ENCODE data around the gene NFIB.

Gene NFIB

DNA sequence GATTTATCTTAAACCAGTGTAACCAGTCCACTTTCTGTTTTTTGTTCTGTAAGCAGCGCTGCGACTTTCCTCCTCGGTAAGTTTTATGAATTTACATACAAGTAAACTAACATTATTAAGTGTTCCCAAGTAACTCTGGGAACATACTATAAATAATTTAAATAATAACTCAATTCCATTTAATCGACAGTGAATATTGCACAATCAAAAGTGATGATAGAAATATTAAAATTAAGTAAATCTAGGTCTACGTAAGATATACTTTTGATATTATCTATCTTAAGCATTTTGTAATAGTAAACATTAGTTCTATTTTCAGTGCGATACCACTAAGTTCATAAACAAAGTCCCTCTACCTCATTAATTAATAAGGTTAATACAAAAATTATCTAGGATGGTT lies 7.8 kb downstream of the NFIB start:
- TF ChIP-seq, protein P1, sequence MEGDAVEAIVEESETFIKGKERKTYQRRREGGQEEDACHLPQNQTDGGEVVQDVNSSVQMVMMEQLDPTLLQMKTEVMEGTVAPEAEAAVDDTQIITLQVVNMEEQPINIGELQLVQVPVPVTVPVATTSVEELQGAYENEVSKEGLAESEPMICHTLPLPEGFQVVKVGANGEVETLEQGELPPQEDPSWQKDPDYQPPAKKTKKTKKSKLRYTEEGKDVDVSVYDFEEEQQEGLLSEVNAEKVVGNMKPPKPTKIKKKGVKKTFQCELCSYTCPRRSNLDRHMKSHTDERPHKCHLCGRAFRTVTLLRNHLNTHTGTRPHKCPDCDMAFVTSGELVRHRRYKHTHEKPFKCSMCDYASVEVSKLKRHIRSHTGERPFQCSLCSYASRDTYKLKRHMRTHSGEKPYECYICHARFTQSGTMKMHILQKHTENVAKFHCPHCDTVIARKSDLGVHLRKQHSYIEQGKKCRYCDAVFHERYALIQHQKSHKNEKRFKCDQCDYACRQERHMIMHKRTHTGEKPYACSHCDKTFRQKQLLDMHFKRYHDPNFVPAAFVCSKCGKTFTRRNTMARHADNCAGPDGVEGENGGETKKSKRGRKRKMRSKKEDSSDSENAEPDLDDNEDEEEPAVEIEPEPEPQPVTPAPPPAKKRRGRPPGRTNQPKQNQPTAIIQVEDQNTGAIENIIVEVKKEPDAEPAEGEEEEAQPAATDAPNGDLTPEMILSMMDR (IDR thresholded peaks at IDR 0.05; ENCODE audit: low read depth, low read length, missing control alignments), result no peak
- DNase-seq (ENCODE audit: extremely low read depth, low read depth), result no peak
- no peak overlapping the region for H3K4me3 ChIP-seq (replicated peaks; ENCODE audit: low read depth, low read length)

DNA sequence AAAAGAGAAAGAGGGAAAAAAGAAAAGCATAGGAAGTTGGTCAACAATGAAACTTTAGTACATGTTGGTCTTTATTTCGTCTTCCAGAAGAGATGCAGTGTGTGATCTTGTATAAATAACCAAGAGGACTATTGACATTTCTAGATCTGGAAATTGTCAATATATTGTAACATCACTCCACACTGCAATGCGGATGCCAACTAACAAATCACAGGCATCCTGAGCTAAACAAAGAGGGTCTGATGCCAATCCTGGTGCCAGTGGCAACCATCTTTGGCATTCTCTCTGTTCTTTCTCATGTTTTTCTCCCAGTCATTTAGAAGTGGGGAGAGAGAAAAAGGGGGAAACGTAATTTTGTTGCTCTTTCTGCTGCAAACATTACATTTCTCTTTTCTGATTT lies 9.7 kb downstream of the NFIB start:
- DNase-seq (ENCODE audit: extremely low read depth, low read depth), result no peak
- TF ChIP-seq, protein P1 (IDR thresholded peaks at IDR 0.05; ENCODE audit: low read depth, low read length, missing control alignments), result no peak
- H3K4me3 ChIP-seq (replicated peaks; ENCODE audit: low read depth, low read length), result no peak overlapping the region

DNA sequence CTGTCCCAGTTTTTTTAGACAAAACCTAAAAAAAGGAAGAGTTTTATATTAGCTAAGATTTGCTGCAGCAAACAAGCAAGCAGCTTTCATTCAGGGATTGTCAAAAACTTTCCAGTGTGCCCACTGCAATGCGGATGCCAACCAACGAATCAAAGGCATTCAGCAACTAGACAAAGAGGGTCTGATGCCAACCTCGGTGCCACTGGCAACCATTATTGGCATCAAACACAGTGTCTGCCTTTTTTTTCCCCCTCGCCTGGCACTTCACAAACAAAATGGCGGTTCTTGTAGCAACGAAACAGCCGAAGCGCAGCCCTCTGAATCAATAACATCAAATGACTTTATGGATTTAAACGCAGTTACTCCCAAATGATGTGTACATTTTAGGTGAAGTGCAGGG lies 10.4 kb downstream of the NFIB start:
- TF ChIP-seq, protein P1 (IDR thresholded peaks at IDR 0.05; ENCODE audit: low read depth, low read length, missing control alignments), result no peak
- H3K4me3 ChIP-seq (replicated peaks; ENCODE audit: low read depth, low read length), result no peak overlapping the region
- no peak for DNase-seq (ENCODE audit: extremely low read depth, low read depth)

DNA sequence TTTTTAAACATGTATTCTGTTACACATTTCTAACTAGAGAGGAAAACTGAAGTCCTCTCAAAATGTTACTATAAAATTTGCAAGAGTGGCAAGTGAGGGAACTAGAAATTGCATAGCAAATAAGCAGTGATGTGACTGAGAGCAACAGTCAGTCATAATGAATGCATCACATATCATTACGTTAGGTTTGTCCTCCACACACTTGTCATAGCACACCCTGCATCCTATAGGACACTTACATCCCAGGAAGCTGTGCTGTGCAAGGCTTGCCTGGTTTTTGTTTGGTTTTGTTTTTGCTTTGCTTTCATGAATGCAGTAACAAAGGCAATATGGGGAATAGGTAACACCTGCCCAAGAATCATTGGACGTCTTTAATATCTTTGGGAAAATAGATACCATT lies 10.8 kb downstream of the NFIB start:
- no peak for DNase-seq (ENCODE audit: extremely low read depth, low read depth)
- no peak overlapping the region for H3K4me3 ChIP-seq (replicated peaks; ENCODE audit: low read depth, low read length)
- TF ChIP-seq, protein P1 (IDR thresholded peaks at IDR 0.05; ENCODE audit: low read depth, low read length, missing control alignments), result no peak

DNA sequence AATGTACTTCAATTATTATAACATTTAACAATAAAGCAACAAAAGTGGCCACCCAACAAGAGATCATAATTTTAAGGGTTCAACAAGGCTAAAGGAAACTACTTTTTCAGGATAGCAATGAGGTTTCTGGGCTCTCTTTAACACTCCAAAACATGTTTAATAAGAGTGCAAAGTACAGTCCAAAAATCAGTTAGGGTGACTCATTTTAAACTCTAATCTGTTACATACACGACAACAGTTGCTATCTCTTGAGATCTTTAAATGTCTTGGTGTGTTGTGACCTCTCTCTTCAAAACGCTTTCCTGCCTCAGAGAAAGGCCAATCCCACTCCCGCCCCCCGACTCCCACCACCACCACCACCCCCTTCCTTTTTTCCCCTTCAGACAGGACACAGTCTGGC lies 11.5 kb downstream of the NFIB start:
- no peak overlapping the region for H3K4me3 ChIP-seq (replicated peaks; ENCODE audit: low read depth, low read length)
- TF ChIP-seq, protein P1 (IDR thresholded peaks at IDR 0.05; ENCODE audit: low read depth, low read length, missing control alignments), result no peak
- no peak for DNase-seq (ENCODE audit: extremely low read depth, low read depth)

DNA sequence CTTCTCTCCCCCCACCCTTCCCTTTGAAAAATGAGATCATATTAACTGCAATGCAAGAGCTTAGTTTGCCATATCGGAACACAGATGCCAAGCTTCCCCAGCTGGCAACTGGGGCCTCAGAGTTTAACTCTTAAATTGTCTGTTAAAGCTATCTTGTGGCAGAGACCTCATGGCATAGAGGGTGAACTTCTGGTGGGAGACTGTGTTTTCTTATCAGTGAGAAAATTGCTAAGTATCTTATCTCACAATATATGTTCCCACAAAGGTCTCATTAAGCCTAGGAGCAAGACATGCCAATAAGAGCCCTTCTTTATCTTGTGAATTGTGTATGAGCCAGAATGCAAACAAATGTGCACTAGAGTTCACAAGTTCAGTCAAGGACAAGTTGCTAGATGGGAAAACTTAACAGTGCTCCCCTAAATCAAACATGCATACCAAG lies 12.3 kb downstream of the NFIB start:
- TF ChIP-seq, protein P1 (IDR thresholded peaks at IDR 0.05; ENCODE audit: low read depth, low read length, missing control alignments), result no peak
- no peak for DNase-seq (ENCODE audit: extremely low read depth, low read depth)
- H3K4me3 ChIP-seq (replicated peaks; ENCODE audit: low read depth, low read length), result no peak overlapping the region

DNA sequence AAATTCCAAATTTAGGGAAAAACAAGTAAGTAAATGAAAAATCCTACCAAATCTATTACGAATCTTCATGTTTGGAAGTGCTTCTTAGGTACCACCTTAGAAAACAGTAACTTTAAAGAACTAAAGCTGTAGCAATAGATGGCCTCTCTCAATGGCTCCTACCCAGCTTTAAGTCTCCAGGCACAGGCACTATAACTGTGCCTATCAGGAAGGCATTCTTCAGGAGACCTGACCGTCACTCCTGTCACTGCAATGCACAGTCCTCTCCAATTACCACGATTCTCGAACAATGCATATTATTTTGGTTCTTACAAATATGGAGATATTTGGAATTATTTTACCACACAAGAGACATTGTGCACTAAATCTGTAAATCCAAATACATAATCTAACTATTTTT lies 12.9 kb downstream of the NFIB start:
- TF ChIP-seq, protein P1 (IDR thresholded peaks at IDR 0.05; ENCODE audit: low read depth, low read length, missing control alignments), result no peak
- DNase-seq (ENCODE audit: extremely low read depth, low read depth), result no peak
- no peak overlapping the region for H3K4me3 ChIP-seq (replicated peaks; ENCODE audit: low read depth, low read length)
